HepG2 (cell line): Measurements from ENCODE around the gene PPRC1. TPM values are rescaled to one million over a fixed set of nuclear protein-coding genes. Genes with fewer than 3 reads are reported as not detected.

Source experiments
- ATAC-seq: fragments of 200-7000 bp; cut with Tn5 transposase; 3 replicates; pipeline ENCODE4 v1.9.1; 2020; ENCODE audit warnings: mild to moderate bottlenecking, moderate library complexity
- BruUV-seq: library from RNA; stranded (reverse); fragments of 400-500 nt; replicated peaks from 2 replicates; lab custom pipeline; 2021; lab: Mats Ljungman, UMichigan
- CTCF ChIA-PET: fragments of 300-600 bp; formaldehyde crosslinking; extraction: SDS; loops from one replicate; lab custom pipeline; 2021; ENCODE audit warnings: low total read pairs, inconsistent platforms, low intra/inter-chr PET ratio; lab: Yijun Ruan, JAX
- POLR2A ChIA-PET: fragments of 350-600 bp; sonication (Branson Sonifier 250); formaldehyde crosslinking; loops from one replicate; lab custom pipeline; 2020; ENCODE audit warnings: antibody characterized with exemption, inconsistent platforms; lab: Yijun Ruan, JAX
- DNase-seq: peaks from one replicate; pipeline ENCODE4 v3.0.0-alpha.2; 2015; ENCODE audit warnings: low spot score
- FAIRE-seq: peaks from 3 replicates; lab custom pipeline; 2011; peaks lifted over from hg19 to GRCh38; lab: Jason Lieb, UNC
- H2AFZ ChIP-seq: one replicate; pipeline ENCODE4 v1.6.1; 2011; ENCODE audit warnings: low read length, inconsistent platforms
- H3K27ac ChIP-seq: fragments of 300-600 bp; 3 replicates; pipeline ENCODE4 v1.8.0; 2011; ENCODE audit warnings: mixed run types, mild to moderate bottlenecking, mixed read lengths, low read length, inconsistent platforms; ENCODE audit not compliant: insufficient read depth; ENCODE audit errors: extremely low read length
- H3K27me3 ChIP-seq, 2 experiments: fragments of 200-600 bp in 1 of 2; 2 replicates in 1 of 2; 3 replicates in 1 of 2; pipeline versions ENCODE4 v1.6.0 to v1.8.0; 2011; ENCODE audit warnings: low read length in 2 of 2, mild to moderate bottlenecking in 2 of 2, moderate library complexity in 2 of 2, inconsistent platforms in 1 of 2; ENCODE audit not compliant: insufficient read depth in 2 of 2, control insufficient read depth in 1 of 2
- H3K36me3 ChIP-seq, 2 experiments: fragments of 200-600 bp in 1 of 2; replicated peaks in 1 of 2; 2 replicates in 1 of 2; 3 replicates in 1 of 2; pipeline versions ENCODE4 v1.5.1 to v1.8.0; 2011; ENCODE audit warnings: low read length in 2 of 2, inconsistent platforms in 1 of 2; ENCODE audit not compliant: insufficient read depth in 2 of 2, control insufficient read depth in 1 of 2
- H3K4me1 ChIP-seq: 2 replicates; pipeline ENCODE4 v1.5.1; 2012; ENCODE audit warnings: low read length, inconsistent platforms; ENCODE audit not compliant: insufficient read depth
- H3K4me2 ChIP-seq: 2 replicates; pipeline ENCODE4 v1.6.0; 2011; ENCODE audit warnings: low read depth, low read length, inconsistent platforms
- H3K4me3 ChIP-seq, 3 experiments: fragments of 200-600 bp in 1 of 3; sonication (generic), shearing (Covaris generic) in 1 of 3; replicated peaks in 1 of 3; 2 replicates each; pipeline ENCODE4 v1.5.1; 2011 to 2016; ENCODE audit warnings: low read length in 3 of 3, inconsistent platforms in 2 of 3, low read depth in 2 of 3, mild to moderate bottlenecking in 2 of 3, control low read depth in 1 of 3, mixed read lengths in 1 of 3; ENCODE audit not compliant: insufficient read depth in 1 of 3
- H3K79me2 ChIP-seq: one replicate; pipeline ENCODE4 v1.6.1; 2011; ENCODE audit warnings: low read length, inconsistent platforms; ENCODE audit not compliant: insufficient read depth
- H3K9ac ChIP-seq: 2 replicates; pipeline ENCODE4 v1.6.0; 2011; ENCODE audit warnings: mild to moderate bottlenecking, low read depth, low read length, inconsistent platforms; ENCODE audit not compliant: insufficient read depth
- H3K9me3 ChIP-seq: 2 replicates; pipeline ENCODE4 v1.5.1; 2012; ENCODE audit warnings: mild to moderate bottlenecking, low read length
- H4K20me1 ChIP-seq: 2 replicates; pipeline ENCODE4 v1.6.0; 2011; ENCODE audit warnings: inconsistent platforms, mild to moderate bottlenecking, low read length, moderate library complexity; ENCODE audit not compliant: insufficient read depth
- AFF4 ChIP-seq: sonication (generic); formaldehyde crosslinking; IDR thresholded peaks from 2 replicates; pipeline ENCODE4 v1.4.0; 2020; ENCODE audit warnings: missing genetic modification reagents
- ATF7 ChIP-seq, 2 experiments: fragments of 450-650 bp in 1 of 2; sonication (generic) in 1 of 2; formaldehyde crosslinking in 1 of 2; IDR thresholded peaks; 2 replicates each; pipeline versions ENCODE4 v1.4.0 to v1.6.1; 2016 to 2020; ENCODE audit warnings: antibody characterized with exemption in 1 of 2, mild to moderate bottlenecking in 1 of 2, missing genetic modification reagents in 1 of 2
- CEBPB ChIP-seq: IDR thresholded peaks from 2 replicates; pipeline ENCODE4 v1.6.1; 2011; ENCODE audit warnings: low read depth, low read length, improper control_type of control experiment, borderline replicate concordance
- SRY ChIP-seq: sonication (generic); formaldehyde crosslinking; IDR thresholded peaks from 2 replicates; pipeline ENCODE4 v1.8.0; 2022; ENCODE audit warnings: mild to moderate bottlenecking, missing genetic modification reagents
- ZBTB33 ChIP-seq: sonication (generic); formaldehyde crosslinking; IDR thresholded peaks from 2 replicates; pipeline ENCODE4 v1.4.0; 2020; ENCODE audit warnings: missing genetic modification reagents
- WGBS: methylation state at CpG from one replicate; pipeline ENCODE4 v1.1.6; 2017; ENCODE audit warnings: low lambda C conversion rate; 5-methylcytosine and 5-hydroxymethylcytosine counted together
- in situ Hi-C: cut with HindIII; loops from 2 replicates; pipeline ENCODE4 v1.10.0; 2017; ENCODE audit warnings: low pct_unique_long_range_greater_than_20kb; ENCODE audit not compliant: extremely low pct_ligation_motif_present
- intact Hi-C: fragments of 100-400 bp; cut with micrococcal nuclease; formaldehyde crosslinking; loops from one replicate; pipeline ENCODE4 v1.10.0; 2022; ENCODE audit not compliant: unreplicated experiment
- polyA plus RNA-seq, 8 experiments: library from polyadenylated mRNA; depleted of rRNA in 3 of 8; stranded (reverse) in 7 of 8; unstranded in 1 of 8; fragments of >200 nt; fragmentation: Illumina TruSeq in 4 of 8; extraction: Trizol in 4 of 8; gene quantifications; 2 replicates each; pipeline versions ENCODE4 v1.2.1 to v1.2.3, GENCODE V29; 2011 to 2016; ENCODE audit warnings: low read depth in 4 of 8, missing spikeins in 1 of 8, mixed read lengths in 1 of 8; ENCODE audit not compliant: insufficient read depth in 1 of 8
- total RNA-seq, 5 experiments: library from RNA; depleted of rRNA; stranded (reverse); fragments of >200 nt; fragmentation: Illumina TruSeq; extraction: Trizol; gene quantifications; 2 replicates each; pipeline ENCODE4 v1.2.3, GENCODE V29; 2016; ENCODE audit warnings: low read depth in 1 of 5

The PPRC1 gene
- total and polyA plus RNA-seq, 2 of the 13 experiments (the other 11 are each of a cell fraction or from before 2014, with no cell fraction given), result 18.7 to 24.2 TPM

- FAIRE-seq (no peak), DNase-seq (no peak), ATAC-seq (no peak)
- Histone ChIP-seq H3K4me2 (peak overlapping the region; percentile 19; the same call in 1 of the 2 replicates), H2AFZ (no peak overlapping the region), H3K27me3 (no peaks in the 10 kb centered on the region; a peak in 1 of 5 replicates), H3K79me2 (peaks cover 45% of the 10 kb centered on the region), H3K4me1 (peaks cover 35% of the 10 kb centered on the region), H3K4me3 (0 out of 6 replicates have a peak overlapping the region, but pooled peaks of 1 of the 3 experiments have one; percentile 14), H3K27ac (no peak overlapping the region), H3K36me3 (peaks cover 26 to 56% of the 10 kb centered on the region in 2 experiments), H3K9ac (no peak overlapping the region), H4K20me1 (peaks cover 15% of the 10 kb centered on the region), H3K9me3 (no peaks in the 10 kb centered on the region)
- in situ Hi-C loops (no loop called here), intact Hi-C loops (no loop called here)
- ChIA-PET CTCF (no interaction called here), POLR2A (no interaction called here)
- no TSS peak for BruUV-seq
- WGBS, result 96% methylated on average over 11 of the region's 11 CpGs
- no peak for TF ChIP-seq AFF4
- TF ChIP-seq ZBTB33 (CRISPR knock-in tag), result peak; percentile 54; the same call in 1 of the 2 replicates
- TF ChIP-seq ATF7 (IDR thresholded peaks at IDR 0.05), result 0 out of 2 replicates have a peak, but pooled peaks have one; percentile 15
- no peak for TF ChIP-seq ATF7 (CRISPR knock-in tag; IDR thresholded peaks at IDR 0.05)
- TF ChIP-seq CEBPB, result peak; percentile 62; the same call in 1 of the 2 replicates
- no peak for TF ChIP-seq SRY (CRISPR knock-in tag)
Observed at GRCh38 chr10:102154466-102155116, 21.8 kb downstream of the PPRC1 start.
